Hematopoietic multipotent progenitor cell treated with erythropoietin and hydrocortisone succinate and interleukin-3 and kit ligand, for 4 days (in vitro differentiated cells): ENCODE measurements around the gene RERE.
"Not testable (repeated sequence)": the region's sequence is repeated elsewhere in the genome, so short reads cannot be mapped to it uniquely, and the experiment has no call there.

ENCODE experiments used
- DNase-seq: peaks from one replicate; pipeline ENCODE4 v3.0.0-alpha.2; 2015

Gene RERE

DNA sequence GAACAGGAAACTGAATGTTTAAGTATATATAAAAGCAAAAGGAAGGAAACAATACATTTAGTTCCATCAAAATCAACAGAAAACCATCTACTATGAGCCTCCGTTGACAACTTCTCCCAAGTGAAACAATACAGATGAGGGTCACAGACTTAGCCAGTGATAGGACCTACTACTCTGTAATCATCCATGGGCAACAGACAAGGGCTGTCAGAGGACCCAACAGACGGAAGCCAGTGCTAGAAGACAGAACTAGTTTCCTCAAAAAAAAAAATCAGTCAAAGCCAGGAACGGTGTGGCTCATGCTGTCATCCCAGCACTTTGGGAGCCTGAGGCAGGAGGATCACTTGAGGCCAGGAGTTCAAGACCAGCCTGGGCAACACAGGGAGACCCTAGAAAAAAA, 20.6 kb downstream of the RERE start:
- DNase-seq, result peak; percentile 55

DNA sequence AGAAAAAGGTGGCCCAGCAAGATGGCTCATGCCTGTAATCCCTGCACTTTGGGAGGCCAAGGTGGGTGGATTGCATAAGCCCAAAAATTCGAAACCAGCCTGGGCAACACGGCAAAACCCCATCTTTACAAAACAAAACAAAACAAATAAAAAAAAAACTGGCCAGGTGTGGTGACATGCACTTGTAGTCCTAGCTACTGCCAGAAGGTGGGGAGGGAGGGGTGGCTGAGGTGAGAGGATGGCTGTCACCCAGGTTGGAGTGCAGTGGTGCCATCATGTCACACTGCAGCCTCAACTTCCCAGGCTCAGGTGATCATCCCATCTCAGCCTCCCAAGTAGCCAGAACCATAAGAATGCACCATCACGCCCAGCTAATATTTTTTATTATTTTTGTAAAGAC, 22.8 kb downstream of the RERE start:
- DNase-seq, result no peak

DNA sequence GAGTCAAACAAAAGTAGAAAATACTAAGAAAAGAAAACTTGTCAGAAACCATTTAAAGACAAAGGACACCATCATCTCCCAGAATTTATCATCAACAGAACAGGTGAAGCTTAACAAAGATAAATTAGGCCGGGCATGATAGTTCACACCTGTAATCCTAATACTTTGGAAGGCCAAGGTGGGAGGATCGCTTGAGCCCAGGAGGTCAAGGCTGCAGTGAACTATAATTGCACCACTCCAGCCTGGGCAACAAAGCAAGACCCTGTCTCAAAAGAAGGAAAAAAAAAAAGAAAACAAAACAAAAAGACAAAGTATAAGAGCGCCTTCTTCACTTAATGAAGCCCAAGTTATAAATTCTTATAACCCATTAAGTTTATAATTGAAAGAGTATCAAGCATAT, 25.6 kb downstream of the RERE start:
- DNase-seq, result no peak

DNA sequence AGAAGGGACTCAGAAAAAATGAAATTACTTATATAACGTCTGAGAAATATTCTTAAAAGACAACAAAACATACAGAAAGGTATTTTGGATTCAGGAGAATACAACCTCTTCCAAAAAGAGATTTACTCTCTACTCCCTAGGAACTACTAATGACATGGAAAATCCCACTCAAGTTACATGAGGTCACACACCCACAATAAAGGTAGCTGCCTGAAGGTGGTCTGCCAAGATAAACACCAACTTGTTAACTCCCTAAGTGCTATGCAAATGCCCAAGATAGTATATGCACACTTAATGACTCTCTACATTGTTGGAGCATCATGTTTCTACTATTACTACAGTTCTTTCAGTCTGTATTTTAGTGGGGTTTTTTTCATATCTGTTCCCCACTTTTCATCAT, 26.5 kb downstream of the RERE start:
- DNase-seq, result peak; percentile 53

DNA sequence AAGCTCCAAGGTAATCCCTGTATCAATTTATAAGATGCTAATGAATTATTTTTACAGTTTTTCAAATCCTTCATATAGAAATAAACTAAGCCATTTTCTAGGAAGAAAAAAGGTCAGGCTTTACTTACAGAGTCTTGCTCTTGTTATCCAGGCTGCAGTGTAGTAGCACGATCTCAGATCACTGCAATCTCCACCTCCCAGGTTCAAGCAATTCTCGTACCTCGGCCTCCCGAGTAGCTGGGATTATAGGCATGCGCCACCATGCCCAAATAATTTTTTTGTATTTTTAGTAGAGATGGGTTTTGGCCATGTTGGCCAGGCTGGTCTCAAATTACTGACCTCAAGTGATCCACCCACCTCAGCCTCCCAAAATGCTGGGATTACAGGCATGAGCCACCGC, 27.0 kb downstream of the RERE start:
- DNase-seq, result no peak

DNA sequence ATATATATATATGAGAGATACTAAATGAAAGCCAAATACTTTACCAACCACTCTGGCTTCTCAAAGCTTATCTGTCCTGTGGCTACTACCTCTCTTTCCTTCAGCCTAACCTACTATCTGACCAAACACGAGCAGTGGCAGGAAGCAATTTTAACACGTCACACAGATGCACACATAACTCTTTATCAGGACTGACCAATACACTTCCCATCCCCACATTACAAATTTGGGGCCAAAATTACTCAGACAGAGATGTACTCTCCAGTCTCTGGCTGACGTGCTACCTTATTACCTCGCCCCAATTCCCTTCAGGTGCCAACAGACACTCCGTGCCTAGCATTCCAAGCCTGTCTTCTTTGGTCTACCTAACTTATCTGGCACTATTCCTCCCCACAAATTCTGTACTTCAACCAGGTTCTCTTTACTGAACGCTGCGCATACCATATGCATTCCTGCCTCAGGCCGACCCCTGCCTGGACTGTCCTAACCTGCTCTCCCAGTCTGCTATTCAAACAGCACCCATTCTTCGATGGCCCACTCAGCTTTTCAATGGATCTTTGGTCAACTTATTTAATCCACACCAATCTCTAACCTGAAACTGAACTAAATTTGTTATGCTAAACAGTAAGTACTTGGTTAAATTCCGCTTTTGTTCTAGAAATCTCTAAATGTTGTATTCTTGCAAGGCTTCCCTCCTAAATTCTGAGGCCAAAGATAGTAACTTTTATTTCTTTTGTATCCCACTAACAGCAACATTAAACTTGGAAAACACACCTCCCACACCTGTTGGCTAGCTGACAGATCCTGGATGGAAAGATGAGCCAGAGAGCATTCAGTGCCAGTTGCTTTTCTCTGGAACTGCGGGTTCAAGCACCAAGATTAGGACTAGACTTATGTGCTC, 27.9 kb downstream of the RERE start:
- peak; percentile 95 for DNase-seq

DNA sequence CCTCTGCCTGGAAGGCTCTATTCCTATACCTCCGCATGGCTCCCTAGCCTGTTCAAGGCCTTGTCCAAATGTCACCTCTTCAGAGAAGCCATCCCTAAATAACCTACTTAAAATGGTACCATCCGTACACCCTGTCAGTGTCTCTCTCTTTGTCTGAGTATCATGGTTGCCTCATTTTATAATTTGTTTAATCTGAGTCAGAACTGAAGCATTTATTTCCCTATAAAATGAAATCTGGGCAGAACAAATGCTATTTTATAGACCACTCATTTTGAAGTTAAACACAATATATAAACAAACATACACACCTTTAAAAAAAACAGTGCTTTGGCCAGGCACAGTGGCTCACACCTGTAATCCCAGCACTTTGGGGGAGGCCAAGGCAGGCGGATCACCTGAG, 30.2 kb downstream of the RERE start:
- no peak for DNase-seq

DNA sequence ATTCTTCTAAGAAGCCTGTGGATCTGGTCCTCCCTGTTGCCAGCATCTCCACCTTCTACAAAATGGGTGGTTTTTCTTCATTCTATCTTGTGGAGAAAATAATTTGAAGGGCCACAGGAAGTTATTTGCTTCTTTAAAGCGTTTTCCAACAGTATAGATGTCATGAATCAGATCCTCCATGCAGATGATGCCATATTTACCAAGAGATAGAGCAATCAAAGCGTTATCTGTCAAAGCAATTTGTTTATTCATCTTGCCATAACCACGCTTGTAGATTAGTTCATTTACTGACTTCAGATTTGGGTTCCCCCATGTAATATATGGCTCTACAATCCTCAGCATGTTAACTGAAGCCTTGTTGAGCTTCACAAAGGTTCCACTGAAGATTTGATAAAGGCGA, 31.2 kb downstream of the RERE start:
- DNase-seq, result not testable (repeated sequence)

DNA sequence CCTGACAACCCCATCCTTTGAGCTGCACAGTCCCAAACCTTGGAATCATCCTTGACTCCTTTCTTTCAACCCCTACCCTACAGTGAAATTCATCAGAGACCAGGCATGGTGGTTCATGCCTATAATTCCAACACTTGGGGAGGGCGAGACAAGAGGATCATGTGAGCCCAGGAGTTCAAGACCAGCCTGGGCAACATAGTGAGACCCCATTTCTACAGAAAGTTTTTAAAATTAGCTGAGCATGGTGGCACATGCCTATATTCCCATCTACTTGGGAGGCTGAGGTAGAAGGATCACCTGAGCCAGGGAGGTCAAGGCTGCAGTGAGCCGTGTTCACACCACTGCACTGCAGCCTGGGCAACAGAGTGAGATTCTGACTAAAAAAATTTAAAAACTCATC, 34.5 kb downstream of the RERE start:
- DNase-seq, result no peak

DNA sequence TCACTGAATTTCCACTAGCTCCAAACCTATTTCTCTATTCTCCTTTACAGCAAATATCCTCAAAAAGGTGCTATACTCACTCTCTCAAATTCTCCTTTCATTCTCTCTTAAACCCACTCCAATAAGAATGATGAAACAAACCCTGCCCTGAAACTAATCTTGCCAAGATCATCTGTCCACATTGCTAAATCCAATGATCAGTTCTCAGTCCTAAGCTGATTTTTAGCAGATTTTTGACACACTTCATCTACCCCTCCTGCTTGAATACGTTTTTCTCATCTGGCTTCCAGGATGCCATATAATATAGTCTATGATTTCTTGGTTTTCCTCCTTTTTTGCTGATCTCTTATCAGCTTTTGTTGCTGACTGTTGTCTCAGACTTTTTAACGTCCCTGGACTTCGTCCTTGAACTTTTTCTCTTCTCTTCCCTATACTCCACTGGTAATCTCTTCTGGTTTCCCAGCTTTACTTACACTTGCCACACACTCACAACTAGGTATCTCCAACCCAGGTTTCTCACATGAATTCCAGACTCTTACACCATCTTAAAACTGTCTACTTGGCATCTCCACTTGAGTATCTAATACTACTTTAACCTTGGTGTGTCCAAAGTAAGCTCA, 35.3 kb downstream of the RERE start:
- peak; percentile 20 for DNase-seq

DNA sequence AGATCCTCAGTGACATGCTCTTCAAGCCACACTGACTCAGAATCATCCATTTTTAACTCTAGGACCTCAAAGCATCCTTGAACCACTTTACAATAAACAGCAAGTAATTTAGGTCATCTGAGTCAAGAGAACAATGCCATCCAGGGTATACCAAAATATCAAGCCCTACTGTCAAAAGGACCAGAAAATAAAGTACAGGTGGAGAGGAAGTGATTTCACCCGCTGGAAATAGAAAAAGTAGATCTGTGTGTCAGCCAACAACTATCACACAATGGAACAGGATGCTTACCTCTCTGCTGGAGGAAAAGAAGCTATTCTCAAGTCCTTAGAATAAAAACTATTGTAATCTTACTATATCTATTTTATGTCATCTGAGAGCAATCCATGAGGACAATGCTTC, 37.0 kb downstream of the RERE start:
- no peak for DNase-seq

DNA sequence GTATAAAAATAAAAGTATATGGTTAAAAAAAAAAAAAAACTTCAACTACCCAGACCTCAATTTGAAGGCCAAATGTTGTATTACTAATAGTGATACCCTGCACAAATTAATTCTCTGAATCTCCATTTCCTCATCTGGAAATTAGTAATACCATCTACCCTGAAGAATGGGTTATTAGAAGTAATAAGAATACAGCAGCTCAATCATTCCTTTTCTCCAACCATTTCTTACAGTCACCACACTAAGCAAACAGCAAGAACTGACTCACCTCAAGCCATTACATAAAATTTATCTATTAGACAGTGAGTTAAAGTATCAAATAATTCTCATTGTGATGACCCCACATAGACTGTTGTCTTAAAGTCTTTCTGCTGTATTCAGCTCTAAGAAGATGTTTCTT, 39.6 kb downstream of the RERE start:
- no peak for DNase-seq

DNA sequence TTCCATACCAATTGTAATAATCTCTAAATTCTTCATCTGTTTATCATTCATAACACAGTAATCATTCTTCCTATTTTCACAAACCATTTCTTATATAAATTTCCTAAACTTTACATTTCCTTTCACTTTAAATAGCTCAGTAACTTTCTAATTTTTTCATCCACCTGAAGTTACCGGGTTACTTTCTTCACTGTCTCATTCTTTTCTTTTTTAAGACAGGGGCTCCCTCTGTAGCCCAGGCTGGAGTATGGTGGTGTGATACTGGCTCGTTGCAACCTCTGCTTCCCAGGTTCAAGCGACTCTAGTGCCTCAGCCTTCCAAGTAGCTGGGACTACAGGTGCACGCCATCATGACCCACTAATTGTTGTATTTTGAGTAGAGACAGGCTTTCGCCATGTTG, 41.3 kb downstream of the RERE start:
- no peak for DNase-seq

DNA sequence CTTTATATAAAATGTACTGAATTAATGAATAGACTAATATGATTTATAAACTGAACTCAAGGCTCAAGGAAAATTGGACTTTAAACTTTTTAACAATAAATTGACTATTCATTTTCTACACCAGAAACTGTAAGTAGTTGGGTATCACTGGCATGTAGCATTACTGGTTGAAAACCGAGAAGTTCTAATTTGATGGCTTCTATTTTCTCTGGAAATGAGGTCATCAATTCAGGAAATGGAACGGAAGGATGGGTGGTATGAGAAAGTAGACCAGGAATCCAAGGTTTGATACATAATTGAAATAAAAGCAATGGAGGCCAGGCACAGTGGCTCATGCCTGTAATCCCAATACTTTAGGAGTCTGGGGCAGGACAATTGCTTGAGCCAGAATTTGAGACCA, 50.4 kb downstream of the RERE start:
- DNase-seq, result no peak

DNA sequence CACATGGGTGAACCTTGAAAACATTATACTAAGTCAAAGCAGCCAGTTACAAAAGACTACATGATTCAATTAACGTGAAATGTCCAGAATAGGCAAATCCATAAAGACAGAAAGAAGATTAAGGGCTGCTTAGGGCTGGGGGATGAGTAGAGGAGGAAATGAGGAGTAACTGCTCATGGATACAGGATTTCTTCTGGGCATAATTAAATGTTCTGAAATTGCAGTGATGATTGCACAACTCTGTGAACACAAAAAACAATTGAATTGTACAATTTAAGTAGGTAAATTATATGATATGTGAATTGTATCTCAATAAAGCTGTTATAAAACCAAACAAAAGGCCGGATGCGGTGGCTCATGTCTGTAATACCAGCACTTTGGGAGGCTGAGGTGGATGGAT, 52.2 kb downstream of the RERE start:
- DNase-seq, result no peak

DNA sequence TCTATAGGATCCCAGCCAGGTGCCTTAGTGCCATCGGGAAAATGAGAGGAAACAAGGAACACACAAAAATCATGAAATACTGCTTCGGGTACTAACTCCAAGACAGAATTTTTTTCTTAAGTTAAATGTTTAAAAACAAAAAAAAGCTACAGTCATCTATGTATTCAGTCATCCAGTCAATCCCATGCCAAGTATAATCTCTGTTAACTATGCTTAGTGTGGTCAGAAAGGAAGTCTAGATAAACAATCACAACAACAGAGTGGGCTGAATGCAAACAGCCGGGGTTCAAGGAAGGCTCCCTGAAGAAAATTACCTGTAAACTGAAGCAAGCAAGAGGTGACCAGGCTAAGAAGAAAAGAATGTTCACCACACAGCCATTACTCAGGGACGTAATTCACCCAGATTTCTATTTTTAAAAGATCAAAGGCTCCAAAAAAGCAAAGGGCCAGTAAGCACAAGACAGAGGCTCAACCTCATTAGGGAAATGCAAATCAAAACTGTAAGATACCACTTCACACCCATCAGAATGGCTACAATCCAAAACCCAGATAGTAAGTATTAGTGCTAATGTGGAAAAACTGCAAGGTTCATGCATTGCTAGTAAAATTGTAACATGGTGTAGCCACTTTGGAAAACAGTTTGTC, 53.0 kb downstream of the RERE start:
- DNase-seq, result no peak

DNA sequence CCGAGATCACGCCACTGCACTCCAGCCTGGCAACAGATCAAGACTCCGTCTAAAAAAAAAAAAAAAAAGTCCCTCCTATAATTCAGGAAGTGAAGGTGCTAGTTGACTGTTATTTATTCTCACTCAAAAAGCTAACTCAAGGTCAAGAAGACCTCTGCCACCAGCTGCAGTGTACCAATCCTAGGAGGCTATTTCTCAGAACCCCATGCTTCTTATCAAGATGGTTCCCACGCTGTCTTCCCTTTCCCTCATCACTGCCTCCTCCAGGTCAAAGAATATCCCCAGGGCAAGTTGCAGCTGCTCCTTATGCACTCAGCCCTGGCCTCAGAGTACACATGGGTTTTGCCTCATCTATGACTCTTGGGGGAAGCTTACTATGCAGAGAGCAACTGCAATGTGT, 53.6 kb downstream of the RERE start:
- DNase-seq, result peak; percentile 24

DNA sequence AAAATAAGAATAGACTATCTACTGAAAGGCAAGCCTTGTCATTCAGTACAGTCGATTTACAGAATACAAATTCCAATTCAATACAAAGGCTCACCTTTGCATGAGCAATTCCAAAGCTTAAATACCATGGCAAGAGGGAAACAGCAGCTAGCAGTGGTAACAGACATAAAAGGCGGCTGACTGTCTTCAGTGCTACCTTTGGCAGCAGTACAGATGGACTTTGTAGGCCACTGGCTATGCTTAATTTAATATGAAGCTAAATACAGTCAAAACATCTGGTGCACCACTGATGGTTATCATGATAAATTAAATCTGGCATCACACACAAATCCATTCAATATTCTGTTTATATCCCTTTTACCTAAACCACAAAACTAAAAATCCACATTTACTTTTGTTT, 62.4 kb downstream of the RERE start:
- DNase-seq, result no peak

DNA sequence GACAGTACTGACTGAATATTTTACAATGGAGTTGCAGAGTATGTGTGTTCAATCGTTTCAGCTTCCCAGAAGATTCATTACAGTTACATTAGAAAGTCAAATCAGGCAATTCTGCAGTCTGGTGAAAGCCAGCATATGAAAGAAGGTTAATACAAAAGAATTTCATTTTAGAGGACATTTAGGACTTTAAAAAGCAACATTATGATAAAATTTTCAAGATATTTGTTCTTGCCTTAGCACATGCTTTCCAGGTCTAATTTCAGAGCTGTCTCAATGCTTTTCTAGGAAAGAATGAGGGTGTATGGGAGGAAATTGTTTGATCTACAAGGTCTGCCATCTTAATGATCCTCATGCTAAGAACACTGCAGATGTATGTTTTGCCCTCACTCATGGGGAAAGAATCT, 63.2 kb downstream of the RERE start:
- no peak for DNase-seq

DNA sequence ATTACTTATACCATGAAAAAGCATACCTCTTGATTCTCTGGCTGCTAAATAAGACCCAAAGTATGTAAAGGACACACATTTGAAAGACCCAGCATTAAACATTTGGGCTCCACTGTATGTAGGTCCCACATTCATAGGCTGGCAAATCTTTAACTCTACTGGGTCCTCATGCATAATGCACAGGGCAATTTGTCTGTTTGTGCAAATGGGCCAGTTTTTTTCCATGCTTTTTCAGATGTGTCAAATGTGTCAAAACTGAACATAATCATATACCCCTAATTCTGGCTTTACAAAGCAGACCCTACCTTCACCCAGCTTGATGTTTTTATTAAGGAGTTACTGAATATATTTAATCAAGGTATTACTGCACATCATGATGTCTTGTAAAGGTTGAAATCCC, 63.7 kb downstream of the RERE start:
- no peak for DNase-seq

DNA sequence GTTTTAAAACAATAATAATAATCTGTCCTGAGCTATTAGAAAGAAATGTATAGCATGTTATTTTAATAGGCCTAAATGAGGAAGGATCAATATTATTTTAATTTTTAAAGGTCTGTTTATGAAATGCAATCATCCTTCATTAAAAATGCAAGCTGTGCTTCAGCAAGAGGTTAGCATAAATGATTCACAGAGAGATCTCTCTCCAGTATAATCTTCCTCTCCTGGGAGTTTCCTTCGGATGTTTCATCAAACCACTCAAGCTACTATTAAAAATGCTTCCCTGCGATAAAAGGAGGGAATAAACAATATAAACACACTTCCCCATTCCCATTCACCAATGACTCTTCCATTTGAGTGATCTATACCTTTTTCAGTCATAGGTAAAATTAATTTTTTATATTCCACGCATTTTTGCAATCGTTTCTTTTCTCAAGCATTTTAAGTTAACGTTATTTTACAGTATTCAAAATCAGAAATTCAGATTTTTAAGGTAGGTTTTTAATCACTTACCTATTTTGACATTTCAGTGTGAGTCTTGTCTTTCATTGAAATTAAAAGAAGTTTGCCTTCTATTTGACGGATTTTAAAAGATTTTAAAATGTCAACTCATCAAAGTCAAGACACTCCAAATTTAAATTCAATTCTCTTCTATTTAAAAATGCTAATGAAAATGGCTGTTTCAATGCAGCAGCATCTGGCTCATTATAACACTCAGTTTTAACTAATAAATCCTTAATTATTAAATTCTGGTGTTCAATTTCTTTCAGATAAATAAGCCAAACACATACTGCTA, 64.3 kb downstream of the RERE start:
- no peak for DNase-seq

DNA sequence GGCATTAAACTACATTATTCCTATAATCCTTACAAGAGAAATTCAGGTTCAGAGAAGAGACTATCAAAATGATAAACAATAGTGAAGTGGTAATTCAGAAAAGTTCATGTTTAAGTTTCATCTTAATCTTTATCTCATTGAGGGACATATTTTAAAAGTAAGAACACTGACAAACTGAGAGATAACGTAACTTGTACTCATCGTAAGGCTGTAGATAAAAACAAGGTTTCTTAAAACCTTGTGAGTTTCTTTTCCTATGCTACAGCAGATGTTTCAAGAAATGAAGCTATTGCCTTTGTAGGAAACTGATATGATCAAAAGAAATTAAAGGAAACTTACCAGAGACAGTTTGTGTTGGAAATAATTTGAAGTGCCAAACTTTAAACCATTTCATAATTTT, 65.0 kb downstream of the RERE start:
- peak; percentile 27 for DNase-seq

DNA sequence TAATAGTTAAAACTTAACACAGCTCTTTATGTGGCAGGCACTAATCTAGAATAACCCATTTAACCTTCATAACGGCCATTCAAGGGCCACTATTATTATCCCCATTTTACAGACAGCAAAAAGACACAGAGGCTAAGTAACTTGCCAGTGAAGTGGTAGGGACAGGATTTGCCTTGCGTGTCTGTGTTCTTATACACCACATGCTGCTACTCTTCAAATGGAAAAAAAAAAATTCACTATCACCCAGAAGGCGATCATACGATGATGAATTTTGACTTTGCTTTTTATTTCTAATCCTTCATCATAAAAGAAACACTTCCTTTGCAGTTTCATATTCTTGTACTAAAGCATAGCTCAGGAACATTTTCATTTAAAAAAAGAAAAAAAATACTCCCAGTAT, 65.5 kb downstream of the RERE start:
- DNase-seq, result no peak
